GM15510 (cell line): ENCODE data around the gene ITGA1.

Experiments
- POLR2A ChIP-seq: IDR thresholded peaks from 3 replicates; pipeline ENCODE4 v1.6.1; 2011; ENCODE audit warnings: borderline replicate concordance; ENCODE audit not compliant: insufficient read length; ENCODE audit errors: extremely low read depth

The ITGA1 gene

DNA sequence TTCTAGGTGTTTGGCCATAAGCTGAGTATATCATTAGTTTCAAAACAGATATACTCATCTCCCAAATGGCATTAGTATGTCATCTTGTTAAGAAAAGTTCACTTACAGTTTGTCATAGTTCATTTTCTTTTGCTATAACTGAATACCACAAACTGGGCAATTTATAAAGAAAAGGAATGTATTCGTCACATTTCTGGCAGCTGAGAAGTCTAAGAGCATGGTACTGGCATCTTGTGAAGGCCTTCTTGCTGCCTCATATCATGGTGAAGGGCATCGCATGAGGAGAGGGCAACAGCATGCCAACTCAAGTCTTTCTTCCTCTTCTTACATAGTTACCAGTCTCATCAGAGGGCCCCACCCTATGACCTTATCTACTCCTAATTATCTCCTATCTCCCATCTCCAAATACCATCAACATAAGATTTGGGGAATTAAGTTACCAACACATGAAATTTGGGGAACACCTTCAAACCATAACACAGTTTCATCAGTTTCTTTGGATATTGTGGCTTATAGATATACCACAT lies 20.4 kb upstream of the ITGA1 start:
- no peak for TF ChIP-seq POLR2A

DNA sequence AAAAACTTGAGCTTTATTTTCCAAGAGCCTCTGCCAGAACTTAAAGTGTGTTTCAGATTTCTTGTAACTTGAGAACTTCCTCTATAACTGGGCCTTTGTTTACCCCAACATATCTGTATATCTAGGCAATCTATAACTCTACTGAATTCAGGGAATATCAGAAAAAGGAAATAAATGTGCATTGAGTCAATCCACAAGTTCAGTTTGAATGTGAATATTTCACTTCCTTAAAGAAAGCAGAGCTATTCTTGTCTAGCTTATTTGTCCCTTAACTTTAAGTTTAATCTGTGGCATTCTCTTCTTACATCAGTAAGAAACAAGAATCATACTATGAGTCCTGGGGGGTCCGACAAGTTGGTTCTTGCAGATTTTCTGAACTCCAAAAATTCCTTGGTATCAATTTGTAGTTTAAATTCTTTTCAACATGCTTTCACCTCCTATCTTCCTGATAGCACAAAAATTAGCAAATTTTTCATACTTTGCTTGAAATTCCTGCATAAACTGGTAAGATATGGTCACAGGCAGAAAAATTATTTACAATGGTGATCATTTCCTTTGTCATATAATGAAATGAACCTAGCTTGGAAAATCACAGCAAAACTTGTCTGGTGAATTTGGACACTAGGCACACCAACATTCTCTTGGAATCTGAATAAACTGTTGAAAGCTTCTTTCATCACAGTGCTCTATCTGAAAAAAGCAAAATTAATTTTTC lies 19.8 kb upstream of the ITGA1 start:
- no peak for TF ChIP-seq POLR2A

- no peak for TF ChIP-seq POLR2A
Observed at GRCh38 chr5:52769061-52769460, 18.7 kb upstream of the ITGA1 start.

DNA sequence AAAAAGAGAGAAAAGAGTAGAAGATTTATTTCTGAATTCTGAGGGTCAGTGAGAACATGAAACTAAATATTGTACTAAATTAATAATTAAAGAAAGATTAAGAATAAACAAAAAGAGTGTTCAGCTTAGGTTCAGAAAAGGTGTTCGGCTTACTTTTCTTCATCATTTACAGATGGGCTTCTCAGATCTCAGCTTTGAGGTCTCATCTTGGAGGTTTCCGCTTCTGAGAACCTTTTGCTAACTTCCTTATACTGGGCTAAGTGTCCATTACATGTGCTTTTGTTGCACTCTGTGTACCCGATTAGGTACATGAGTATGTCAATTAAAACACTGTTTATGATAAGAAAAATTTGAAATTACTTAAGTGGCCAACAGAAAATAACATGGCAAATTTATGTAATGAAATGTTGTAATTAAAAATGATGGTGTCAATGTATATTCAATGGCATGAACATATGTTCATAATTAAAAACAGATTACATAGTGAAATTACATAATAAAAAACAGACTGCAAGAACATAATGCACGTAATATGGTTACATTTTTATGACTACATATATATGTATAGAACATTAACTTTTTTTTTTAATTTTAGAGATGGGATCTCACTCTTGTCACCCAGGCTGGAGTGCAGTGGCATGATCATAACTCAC lies 17.3 kb upstream of the ITGA1 start:
- no peak for TF ChIP-seq POLR2A

GRCh38 chr5:52771343-52772039 lies 16.2 kb upstream of the ITGA1 start:
- no peak for TF ChIP-seq POLR2A

- no peak for TF ChIP-seq POLR2A
Observed at GRCh38 chr5:52772668-52773067, 15.0 kb upstream of the ITGA1 start.

- TF ChIP-seq POLR2A, result no peak
Observed at GRCh38 chr5:52773342-52773741, 14.4 kb upstream of the ITGA1 start.

DNA sequence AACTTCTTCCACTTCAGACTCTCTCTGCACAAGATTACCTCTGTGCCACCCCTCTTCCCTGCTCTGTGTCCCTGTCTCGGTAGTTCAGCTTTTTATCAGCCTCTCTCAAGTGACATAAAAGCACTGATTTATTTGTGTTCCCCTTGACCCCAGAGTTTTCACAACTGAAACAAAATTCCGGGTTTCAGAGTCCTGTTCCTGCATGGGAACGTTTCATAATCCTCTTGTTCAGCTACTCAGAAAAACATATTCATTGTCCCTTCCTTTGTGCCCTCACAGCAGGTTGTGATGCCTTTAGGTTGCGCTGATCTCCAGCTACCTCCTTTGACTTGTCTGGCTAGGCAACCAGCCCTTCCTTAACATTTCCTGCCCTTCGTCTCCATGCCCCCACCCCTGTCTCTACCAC lies 13.7 kb upstream of the ITGA1 start:
- no peak for TF ChIP-seq POLR2A

GRCh38 chr5:52776116-52776515 lies 11.6 kb upstream of the ITGA1 start:
- no peak for TF ChIP-seq POLR2A

GRCh38 chr5:52777186-52777585 lies 10.5 kb upstream of the ITGA1 start:
- TF ChIP-seq POLR2A, result no peak

GRCh38 chr5:52778781-52779180 lies 8.9 kb upstream of the ITGA1 start:
- TF ChIP-seq POLR2A, result no peak

- TF ChIP-seq POLR2A, result no peak
Observed at GRCh38 chr5:52779213-52779612, 8.5 kb upstream of the ITGA1 start.

DNA sequence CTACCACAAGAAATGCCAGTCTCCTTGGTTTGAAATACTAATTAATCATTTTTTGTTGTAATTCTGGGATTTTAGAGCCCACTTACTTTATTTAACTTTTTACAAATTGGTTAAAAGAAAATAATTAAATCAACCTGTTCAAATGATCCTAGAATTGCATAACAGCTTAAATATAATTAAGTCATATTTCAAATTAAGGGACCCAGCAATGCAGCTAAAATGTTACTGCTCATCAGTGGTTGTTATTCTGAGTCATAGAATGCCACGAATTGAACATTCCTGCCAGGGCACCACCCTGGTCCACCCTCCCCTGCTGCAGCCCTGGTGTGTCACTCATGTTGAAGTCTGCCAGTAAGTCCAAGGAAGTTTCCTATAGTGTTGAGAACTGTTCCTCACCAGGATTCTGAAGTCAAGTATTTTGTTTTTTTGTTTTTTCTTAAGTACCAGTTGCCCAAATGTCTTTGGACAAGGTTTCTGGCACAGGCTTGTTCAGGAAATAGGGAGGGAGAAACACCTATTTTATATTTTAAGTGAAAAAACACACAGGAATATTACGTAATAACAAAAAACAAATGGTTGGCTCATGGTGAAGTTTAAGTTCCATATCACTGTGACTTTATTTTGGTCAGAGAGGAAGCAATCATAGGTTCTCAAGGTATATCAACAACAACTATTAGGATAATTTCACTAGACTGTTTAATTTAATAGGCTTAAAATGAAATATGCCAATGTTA lies 4.3 kb upstream of the ITGA1 start:
- TF ChIP-seq POLR2A, result no peak

- TF ChIP-seq POLR2A, result no peak
Observed at GRCh38 chr5:52784737-52785136, 3.0 kb upstream of the ITGA1 start.

- no peak for TF ChIP-seq POLR2A
Observed at GRCh38 chr5:52786391-52786790, 1.3 kb upstream of the ITGA1 start.
